Kidney epithelial cell (primary cell): ENCODE measurements around the gene AXIN1. TPM values are rescaled to one million over a fixed set of nuclear protein-coding genes. Genes with fewer than 3 reads are reported as not detected.

Experiments used
- DNase-seq: peaks from one replicate; pipeline ENCODE4 v3.0.0-alpha.2; 2010; ENCODE audit warnings: low read depth
- H3K27me3 ChIP-seq: 2 replicates; pipeline ENCODE4 v1.6.0; 2011; ENCODE audit warnings: low read length; ENCODE audit not compliant: control insufficient read depth, insufficient read depth
- H3K36me3 ChIP-seq: 2 replicates; pipeline ENCODE4 v1.5.1; 2011; ENCODE audit warnings: low read length; ENCODE audit not compliant: control insufficient read depth, insufficient read depth
- H3K4me3 ChIP-seq: 2 replicates; pipeline ENCODE4 v1.5.1; 2011; ENCODE audit warnings: low read depth, mild to moderate bottlenecking, control low read depth, low read length
- CTCF ChIP-seq: IDR thresholded peaks from 2 replicates; pipeline ENCODE4 v1.5.1; 2011; ENCODE audit warnings: mild to moderate bottlenecking, moderate library complexity, low read length, control low read depth, inconsistent platforms; ENCODE audit not compliant: insufficient read depth, poor library complexity, severe bottlenecking
- total RNA-seq: library from RNA; depleted of rRNA; stranded (reverse); fragments of >200 nt; gene quantifications from 2 replicates; pipeline ENCODE4 v1.2.3, GENCODE V29; 2015

AXIN1 gene
- total RNA-seq, 1 donor from 2014 or later = 43.0 TPM

- no peak for TF ChIP-seq CTCF
- Histone ChIP-seq H3K4me3 (no peak overlapping the region), H3K27me3 (peaks cover under 1% of the 10 kb centered on the region), H3K36me3 (no peaks in the 10 kb centered on the region)
- no peak for DNase-seq
Observed at GRCh38 chr16:356741-357140, 4.2 kb upstream of the AXIN1 start.

- H3K27me3 ChIP-seq = no peaks in the 10 kb centered on the region
- H3K36me3 ChIP-seq = no peaks in the 10 kb centered on the region
- no peak for DNase-seq
- TF ChIP-seq CTCF = no peak
- no peak overlapping the region for H3K4me3 ChIP-seq
Observed at GRCh38 chr16:354971-355461, 2.5 kb upstream of the AXIN1 start.

GRCh38 chr16:354291-354881, 1.9 kb upstream of the AXIN1 start:
- Histone ChIP-seq H3K36me3 (no peaks in the 10 kb centered on the region), H3K27me3 (no peaks in the 10 kb centered on the region), H3K4me3 (no peak overlapping the region)
- TF ChIP-seq CTCF = no peak
- no peak for DNase-seq

- no peaks in the 10 kb centered on the region for H3K27me3 ChIP-seq
Observed at GRCh38 chr16:353404-354290, 1.1 kb upstream of the AXIN1 start.

GRCh38 chr16:351804-352520, 561 bp downstream of the AXIN1 start:
- no peak for TF ChIP-seq CTCF
- DNase-seq = no peak
- no peaks in the 10 kb centered on the region for H3K36me3 ChIP-seq
- H3K4me3 ChIP-seq = peak overlapping the region; percentile 66
- H3K27me3 ChIP-seq = no peaks in the 10 kb centered on the region

More at GRCh38 chr16:353404-354290, 1.1 kb upstream of the AXIN1 start:
- Histone ChIP-seq H3K4me3 (peak overlapping the region; percentile 37), H3K36me3 (no peaks in the 10 kb centered on the region)
- DNase-seq = no peak
- TF ChIP-seq CTCF = no peak
